ENCODE measurements around the gene TSKU. TPM values are rescaled to one million over a fixed set of nuclear protein-coding genes. Genes with fewer than 3 reads are reported as not detected.

Gene TSKU
- total RNA-seq, 1 donor from 2014 or later: 59.5 TPM

DNA sequence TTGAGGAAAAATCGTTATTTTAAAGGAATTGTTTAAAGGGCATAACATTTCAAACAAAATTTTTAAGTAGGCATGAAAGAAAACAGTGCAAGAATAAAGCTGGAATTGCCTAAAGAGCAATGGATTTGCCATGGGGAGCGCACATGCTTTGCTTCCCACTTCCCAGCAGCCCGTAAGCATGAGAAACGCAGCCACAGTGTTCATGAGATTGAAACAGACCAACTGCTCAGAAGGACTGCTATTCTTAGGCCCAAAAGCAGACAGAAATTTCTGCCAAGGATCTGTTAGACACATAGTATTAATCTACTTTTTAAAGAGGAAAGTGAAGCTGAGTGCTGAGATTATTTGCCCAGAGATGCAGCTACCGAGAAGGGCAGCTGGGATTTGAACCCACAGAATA lies 34.2 kb upstream of the TSKU start:
- H3K36me3 ChIP-seq (ENCODE audit: control insufficient read depth, insufficient read depth, low read length): no peaks in the 10 kb centered on the region
- peaks cover 2% of the 10 kb centered on the region for H3K27me3 ChIP-seq (ENCODE audit: control insufficient read depth, insufficient read depth, low read length)
- DNase-seq (ENCODE audit: low read depth): no peak
- no peak overlapping the region for H3K4me3 ChIP-seq (ENCODE audit: low read depth, low read length)
- TF ChIP-seq, protein P1, sequence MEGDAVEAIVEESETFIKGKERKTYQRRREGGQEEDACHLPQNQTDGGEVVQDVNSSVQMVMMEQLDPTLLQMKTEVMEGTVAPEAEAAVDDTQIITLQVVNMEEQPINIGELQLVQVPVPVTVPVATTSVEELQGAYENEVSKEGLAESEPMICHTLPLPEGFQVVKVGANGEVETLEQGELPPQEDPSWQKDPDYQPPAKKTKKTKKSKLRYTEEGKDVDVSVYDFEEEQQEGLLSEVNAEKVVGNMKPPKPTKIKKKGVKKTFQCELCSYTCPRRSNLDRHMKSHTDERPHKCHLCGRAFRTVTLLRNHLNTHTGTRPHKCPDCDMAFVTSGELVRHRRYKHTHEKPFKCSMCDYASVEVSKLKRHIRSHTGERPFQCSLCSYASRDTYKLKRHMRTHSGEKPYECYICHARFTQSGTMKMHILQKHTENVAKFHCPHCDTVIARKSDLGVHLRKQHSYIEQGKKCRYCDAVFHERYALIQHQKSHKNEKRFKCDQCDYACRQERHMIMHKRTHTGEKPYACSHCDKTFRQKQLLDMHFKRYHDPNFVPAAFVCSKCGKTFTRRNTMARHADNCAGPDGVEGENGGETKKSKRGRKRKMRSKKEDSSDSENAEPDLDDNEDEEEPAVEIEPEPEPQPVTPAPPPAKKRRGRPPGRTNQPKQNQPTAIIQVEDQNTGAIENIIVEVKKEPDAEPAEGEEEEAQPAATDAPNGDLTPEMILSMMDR (IDR thresholded peaks at IDR 0.05; ENCODE audit: insufficient read depth, low read length, poor library complexity, severe bottlenecking): no peak

- H3K36me3 ChIP-seq (ENCODE audit: control insufficient read depth, insufficient read depth, low read length): no peaks in the 10 kb centered on the region
- H3K27me3 ChIP-seq (ENCODE audit: control insufficient read depth, insufficient read depth, low read length): peaks cover 2% of the 10 kb centered on the region
- TF ChIP-seq, protein P1 (IDR thresholded peaks at IDR 0.05; ENCODE audit: insufficient read depth, low read length, poor library complexity, severe bottlenecking): no peak
- no peak overlapping the region for H3K4me3 ChIP-seq (ENCODE audit: low read depth, low read length)
- DNase-seq (ENCODE audit: low read depth): no peak
Observed at GRCh38 chr11:76750067-76750466, 33.1 kb upstream of the TSKU start.

DNA sequence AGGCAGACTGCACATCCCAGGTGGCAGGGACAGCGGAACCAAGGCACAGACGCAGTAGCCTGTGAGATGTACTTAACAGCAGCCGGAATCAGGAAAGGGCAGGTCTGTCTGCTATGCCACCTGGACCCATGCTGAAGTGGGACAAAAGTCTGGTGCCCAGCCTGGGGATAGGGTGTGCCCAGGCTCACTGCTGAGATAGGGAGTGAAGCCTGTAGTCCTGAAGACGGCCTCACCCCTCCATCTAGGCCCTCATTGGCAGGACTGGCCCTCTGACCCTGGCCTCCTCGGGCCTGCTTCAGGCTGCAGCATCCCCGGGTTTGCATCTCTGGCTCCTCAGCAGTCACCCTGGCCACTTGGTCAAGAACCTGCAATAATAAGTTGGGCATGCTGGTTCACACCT lies 32.4 kb upstream of the TSKU start:
- TF ChIP-seq, protein P1 (IDR thresholded peaks at IDR 0.05; ENCODE audit: insufficient read depth, low read length, poor library complexity, severe bottlenecking): no peak
- Histone ChIP-seq H3K36me3 (ENCODE audit: control insufficient read depth, insufficient read depth, low read length) (no peaks in the 10 kb centered on the region), H3K4me3 (ENCODE audit: low read depth, low read length) (no peak overlapping the region), H3K27me3 (ENCODE audit: control insufficient read depth, insufficient read depth, low read length) (peaks cover 2% of the 10 kb centered on the region)
- no peak for DNase-seq (ENCODE audit: low read depth)

- no peak for DNase-seq (ENCODE audit: low read depth)
- Histone ChIP-seq H3K36me3 (ENCODE audit: control insufficient read depth, insufficient read depth, low read length) (no peaks in the 10 kb centered on the region), H3K4me3 (ENCODE audit: low read depth, low read length) (no peak overlapping the region), H3K27me3 (ENCODE audit: control insufficient read depth, insufficient read depth, low read length) (peaks cover 2% of the 10 kb centered on the region)
- TF ChIP-seq, protein P1 (IDR thresholded peaks at IDR 0.05; ENCODE audit: insufficient read depth, low read length, poor library complexity, severe bottlenecking): no peak
Observed at GRCh38 chr11:76752321-76753143, 30.6 kb upstream of the TSKU start.

GRCh38 chr11:76753449-76753848 lies 29.7 kb upstream of the TSKU start:
- TF ChIP-seq, protein P1 (IDR thresholded peaks at IDR 0.05; ENCODE audit: insufficient read depth, low read length, poor library complexity, severe bottlenecking): no peak
- no peak overlapping the region for H3K4me3 ChIP-seq (ENCODE audit: low read depth, low read length)
- no peaks in the 10 kb centered on the region for H3K36me3 ChIP-seq (ENCODE audit: control insufficient read depth, insufficient read depth, low read length)
- DNase-seq (ENCODE audit: low read depth): no peak
- no peaks in the 10 kb centered on the region for H3K27me3 ChIP-seq (ENCODE audit: control insufficient read depth, insufficient read depth, low read length)

GRCh38 chr11:76753950-76754349 lies 29.2 kb upstream of the TSKU start:
- no peak for DNase-seq (ENCODE audit: low read depth)
- Histone ChIP-seq H3K4me3 (ENCODE audit: low read depth, low read length) (no peak overlapping the region), H3K36me3 (ENCODE audit: control insufficient read depth, insufficient read depth, low read length) (no peaks in the 10 kb centered on the region), H3K27me3 (ENCODE audit: control insufficient read depth, insufficient read depth, low read length) (peaks cover 2% of the 10 kb centered on the region)
- TF ChIP-seq, protein P1 (IDR thresholded peaks at IDR 0.05; ENCODE audit: insufficient read depth, low read length, poor library complexity, severe bottlenecking): no peak
